NCI-H226 (cell line): ENCODE measurements around the gene SMAD3.

Experiments
- DNase-seq: peaks from one replicate; pipeline ENCODE4 v3.0.0-alpha.2; 2015

SMAD3 gene

DNA sequence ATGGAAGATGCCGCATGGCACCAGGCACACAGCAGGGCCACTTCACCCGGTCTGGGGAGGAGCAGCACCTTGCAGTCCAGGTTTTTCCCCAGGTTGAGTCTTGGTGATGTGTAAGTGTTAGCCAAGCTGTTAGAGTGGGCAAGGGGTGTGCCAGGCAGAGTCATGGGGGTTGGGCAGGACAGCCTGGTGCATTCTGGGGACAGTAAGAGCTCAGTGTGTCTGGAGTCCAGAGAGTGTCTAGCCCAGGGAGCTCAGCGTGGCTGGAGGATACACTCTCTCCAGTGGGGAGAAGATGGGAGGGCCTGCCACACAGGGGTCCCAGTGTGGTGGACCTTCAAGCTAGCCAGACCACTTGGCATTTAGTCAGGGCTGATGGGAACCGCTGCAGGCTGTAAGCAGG, 101.7 kb downstream of the SMAD3 start:
- no peak for DNase-seq

DNA sequence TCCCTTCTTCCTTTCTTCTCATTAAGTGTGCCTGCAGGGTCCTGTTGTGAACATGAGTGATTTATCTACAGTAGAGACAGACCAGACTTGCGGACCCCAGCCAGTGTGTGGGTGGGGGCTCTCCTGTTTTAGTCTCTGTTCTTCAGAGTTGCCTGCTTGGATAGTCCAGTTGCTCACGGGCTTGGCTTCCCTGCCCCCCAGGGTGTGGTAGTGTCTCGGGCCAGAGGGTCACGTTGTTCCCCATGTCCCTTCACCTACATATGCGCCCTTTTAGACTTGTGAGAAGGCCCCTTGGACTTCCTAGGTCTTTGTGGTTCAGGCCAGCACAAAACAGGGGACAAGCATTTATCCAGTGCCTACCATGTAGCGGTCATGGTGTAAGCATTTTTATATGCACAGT, 103.3 kb downstream of the SMAD3 start:
- no peak for DNase-seq

DNA sequence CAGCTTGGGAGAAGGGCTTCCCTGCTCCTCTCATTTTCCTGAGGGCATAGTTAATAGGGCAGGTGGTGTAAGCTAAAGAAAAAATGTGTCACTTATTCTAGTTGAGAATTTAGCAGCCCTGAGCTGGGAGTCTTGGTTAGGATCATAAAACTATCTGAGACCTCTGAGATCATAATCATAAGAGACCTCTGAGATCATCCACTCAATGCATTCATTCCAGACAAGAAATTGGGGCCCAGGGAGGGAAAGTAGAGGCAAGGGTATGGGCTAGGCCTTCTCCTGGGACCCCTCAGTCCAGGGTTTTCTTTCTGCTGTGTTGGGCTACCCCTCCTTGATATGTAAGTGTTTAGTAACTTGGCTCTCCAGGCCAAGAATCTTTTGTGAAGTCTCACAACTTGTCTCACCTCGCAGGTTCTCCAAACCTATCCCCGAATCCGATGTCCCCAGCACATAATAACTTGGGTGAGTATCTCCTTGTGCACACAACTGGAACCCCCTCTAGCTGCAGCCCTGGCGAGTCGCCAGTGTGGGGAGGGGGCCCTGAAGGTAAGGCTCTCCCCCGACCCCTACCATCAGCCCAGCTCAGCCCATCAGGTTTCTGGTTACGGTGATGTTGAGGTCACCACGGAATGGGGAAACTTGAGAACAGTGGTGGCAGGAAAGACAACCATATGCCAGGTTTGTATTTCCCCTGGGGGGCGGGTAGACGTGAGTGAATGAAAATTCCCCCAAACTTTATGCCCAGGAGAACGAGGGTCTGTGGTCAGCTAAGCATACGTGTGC, 104.9 kb downstream of the SMAD3 start:
- no peak for DNase-seq

DNA sequence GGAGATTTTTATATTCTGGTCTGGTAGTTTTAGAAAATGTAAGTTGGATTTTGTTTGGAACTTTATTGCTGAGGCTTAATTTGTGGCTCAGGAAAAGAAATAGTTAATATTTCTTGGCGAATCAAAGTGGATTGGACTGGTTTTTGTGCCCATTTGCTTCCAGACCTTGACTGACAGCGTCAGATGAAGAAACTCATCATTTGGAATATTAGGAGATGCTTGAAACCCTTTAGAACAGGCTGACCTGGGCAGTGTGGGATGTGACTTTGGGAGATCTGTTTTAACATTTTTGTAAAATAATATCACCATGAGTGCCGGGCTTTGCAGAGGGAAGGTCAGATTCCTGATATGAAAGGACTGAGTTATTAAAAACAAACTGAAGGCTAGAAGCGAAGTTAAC, 106.1 kb downstream of the SMAD3 start:
- DNase-seq = no peak

DNA sequence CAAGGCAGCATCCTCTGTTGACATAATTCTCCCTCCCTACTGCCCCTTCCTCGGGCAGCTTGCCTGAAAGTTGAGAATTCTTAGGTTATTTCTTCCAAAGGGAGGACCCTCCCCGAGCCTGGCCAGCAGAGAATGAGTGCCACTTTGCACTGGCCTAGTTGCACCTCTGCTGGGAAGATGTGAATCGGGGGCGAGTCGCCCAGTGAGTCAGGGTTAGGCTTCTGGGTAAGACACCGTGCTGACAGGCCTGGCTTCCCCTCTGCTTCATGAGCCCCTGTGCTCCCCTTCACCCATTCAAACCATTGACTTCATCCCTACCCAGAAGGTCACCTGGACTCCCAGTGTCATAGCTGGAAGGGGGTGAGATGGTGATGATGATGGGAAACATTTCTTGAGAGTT, 106.8 kb downstream of the SMAD3 start:
- peak; percentile 46 for DNase-seq

DNA sequence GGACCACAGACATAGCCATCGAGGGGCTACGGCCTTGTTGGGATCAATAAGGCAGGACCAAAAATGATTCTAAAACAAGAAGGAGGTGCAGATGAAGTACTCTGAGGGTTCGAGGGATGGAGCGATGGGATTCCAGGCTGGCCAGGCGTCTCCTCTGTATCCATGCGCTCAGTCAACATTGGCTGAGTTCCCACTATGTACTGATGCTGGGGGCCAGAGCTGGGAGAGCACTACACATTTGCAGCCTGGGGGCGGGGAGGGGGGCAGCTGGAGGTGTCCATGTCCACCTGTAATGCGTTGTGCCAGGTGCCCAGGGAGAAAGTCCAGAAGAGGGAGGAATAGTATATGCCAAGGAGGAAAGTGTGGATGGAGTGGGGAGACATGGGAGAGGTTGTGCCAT, 107.6 kb downstream of the SMAD3 start:
- no peak for DNase-seq

DNA sequence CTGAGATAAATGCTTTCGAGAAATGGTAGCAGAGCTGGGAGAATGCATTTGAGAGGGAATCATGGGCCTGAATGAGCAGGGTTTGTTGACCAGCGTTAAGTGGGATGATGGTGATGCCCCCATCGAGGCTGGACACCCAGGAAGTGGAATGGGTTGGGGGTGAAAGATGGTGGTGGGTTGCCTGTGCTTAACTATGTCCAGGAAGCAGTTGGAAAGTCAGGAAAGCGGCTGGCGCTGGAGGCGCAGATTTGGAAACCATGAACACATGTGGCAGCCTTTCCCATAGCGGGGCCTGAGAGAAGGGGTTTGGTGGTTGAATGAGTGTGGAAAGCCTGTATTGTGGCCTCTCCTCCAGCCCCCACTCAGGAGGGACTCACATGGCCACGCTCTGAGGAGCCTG, 108.4 kb downstream of the SMAD3 start:
- DNase-seq = no peak

DNA sequence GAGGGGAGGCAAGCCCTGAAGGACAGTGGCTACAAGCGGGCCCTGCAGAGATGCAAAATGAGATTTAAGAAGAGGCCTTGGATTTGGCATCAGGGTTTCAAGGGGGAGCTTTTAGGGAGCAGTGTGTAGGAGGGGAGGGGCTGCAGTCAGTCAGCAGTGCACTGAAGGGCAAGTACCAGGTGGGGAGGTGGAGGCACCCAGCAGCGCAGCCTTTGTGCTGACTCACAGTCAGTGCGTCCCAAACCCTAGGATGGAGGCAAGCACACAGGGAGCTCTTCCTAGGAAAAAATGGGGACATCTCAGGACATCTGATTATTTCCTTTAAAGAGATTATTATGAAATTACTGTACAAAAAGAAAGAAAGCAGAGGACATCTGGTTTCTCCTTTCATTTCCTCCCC, 109.0 kb downstream of the SMAD3 start:
- no peak for DNase-seq

DNA sequence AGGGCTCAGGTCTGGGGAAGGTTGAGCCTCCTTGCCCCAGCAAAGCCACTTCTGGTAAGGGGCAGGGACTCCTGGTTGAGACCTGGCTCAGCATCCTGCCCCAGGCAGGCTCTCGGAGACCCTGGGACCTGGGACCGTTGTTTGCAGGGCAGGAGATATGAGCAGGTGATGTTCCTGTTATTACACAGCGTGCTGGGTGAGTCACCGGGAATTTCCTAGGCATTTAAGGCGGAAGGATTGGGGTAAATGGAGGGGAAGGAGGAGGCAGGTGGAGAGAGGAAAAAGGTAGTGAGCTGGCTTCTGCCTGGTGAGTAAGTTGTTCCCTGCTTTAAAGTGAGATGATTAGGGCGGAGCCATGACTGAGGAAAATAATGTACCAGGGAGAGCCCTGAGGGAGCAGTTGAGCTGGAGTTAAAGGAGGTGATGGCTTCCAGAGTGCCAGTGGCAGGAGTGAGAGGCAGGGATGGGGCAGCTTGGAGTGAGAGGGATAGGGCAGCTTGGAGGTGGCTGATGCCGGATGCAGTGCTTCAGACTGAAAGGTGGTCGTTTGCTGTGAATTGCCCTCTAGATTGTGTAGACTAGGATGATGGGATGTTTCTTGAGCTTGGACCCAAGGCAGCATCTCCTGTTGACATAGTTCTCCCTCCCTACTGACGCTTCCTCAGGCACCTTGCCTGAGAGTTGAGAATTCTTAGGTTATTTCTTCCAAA, 109.6 kb downstream of the SMAD3 start:
- DNase-seq = peak; percentile 98

DNA sequence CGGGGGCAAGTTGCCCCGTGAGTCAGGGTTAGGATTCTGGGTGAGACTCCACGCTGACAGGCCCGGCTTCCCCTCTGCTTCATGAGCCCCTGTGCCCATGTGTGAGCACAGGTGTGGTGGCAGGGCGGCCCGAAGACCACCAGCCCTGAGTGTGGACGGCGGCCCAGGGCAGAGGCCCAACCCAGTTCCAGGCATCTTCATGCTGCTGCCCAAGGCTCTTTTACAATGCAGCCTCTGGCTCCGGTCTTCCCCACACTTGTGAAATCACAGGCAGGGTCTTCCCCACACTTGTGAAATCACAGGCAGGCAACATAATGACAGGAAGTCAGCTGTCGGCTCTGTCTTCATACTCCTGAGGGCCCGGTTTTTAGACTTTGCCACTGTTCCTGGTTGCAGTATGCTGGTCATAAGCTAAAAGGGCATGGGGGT, 110.3 kb downstream of the SMAD3 start:
- DNase-seq = peak; percentile 63

DNA sequence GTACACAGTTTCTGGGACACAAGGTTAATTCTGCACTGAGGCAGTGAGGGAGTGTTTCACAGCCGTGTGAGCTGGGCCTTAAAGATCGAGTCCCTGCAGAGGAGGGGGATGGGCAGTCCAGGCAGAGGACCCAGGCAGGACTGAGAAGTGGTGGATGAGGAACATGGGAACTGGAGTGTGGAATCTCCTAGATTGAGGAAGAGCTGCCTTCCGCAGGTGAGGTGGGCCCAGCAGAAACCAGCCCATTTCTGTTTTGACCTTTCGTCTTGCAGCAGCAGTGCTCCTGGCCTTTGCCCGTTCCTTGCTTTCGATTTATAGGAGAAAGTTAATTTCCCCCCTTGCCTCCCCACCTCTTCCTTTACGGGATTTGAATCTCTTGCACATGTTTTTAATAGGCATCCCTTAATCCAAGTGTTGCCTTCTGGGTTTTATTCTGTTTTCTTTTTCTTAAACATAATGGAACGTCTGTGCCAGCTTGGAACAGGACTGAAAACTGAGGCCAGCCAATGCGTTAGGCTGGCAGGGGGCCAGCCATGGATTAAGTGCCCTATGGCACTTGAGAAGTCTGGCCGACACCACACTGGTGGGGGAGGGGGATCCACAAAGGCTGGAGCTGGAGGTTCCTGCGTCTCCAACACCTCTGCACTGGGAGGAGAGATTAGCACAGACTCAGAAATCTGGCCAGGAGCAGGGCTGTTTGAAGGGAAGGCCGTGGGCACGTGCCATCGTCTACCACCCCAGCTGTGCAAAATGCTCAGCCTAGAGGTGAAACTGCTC, 111.0 kb downstream of the SMAD3 start:
- DNase-seq = no peak

DNA sequence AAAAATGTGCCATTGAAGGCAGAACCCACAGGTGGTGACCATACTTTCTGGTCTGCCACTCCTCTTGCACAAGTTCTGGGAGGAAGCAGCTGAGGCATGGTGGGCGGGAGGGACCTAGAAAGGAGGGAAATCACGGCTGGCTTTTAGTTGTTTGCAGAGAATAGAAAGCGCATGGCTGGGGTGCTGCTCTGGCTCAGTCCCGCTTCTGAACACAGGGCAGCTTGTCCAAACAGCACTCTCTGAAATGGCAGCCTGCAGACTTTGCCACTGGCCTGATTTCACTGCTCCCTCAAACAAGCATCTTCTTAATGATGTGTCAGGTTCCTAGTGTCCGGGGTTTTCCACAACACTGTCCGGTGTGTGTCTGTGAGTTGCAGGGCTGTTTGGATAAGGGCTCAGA, 112.3 kb downstream of the SMAD3 start:
- no peak for DNase-seq

DNA sequence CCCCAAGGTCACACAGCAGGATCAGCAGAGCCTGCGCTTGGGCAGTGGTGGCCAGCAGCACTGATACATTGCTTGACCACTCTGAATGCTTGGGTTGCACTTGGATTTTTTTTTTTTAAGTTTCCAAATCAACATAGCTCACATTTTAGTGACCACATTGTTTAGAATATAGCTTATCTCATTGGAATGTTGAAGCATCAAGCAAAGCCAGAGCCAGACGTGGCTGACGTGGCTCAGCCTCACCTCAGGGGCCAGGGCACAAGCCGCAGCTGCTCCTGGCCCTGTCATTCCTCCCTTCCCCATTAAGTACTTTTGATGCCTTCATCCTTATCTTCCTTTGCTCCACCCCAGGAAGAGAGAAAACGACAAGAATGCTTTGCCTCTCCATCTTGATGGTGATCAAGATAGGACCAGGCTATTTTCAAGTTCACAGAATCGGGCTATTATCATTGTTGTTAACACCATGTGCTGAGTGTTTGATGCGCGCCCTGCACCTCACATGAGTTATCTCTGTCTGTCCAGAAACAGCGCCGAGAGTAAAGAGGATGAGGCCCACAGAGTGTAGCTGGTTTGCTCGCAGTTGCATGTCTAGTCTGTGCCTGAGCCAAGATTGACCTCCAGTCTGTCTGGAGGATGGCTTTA, 113.3 kb downstream of the SMAD3 start:
- DNase-seq = peak; percentile 99

DNA sequence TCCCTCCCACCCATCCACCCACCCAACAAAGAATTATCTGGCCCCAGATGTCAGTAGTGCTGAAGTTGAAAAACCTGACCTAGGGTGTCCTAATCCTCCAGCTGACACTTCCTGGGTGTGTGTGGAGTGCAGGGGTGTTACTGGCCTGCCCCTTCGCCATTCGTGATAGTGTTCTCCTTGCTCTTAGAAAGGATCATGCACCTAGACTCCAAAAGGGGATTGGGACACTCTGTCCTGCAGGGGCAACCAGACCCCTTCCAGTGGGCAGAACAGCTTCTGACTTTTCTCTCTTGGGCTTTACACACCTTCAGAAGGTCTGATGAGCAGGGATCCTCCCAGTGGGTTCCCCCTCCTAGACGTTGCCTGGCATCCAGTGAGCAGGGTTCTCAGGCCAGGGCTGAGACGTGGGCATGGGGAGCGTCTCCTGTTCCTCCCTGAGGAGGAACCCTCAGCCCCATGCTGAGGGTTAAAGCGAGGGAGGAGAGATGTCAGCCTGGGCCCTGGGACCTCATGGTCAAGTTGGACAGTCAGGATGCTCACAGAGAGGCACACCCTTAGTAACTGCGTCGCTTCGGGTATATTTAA, 114.1 kb downstream of the SMAD3 start:
- no peak for DNase-seq

DNA sequence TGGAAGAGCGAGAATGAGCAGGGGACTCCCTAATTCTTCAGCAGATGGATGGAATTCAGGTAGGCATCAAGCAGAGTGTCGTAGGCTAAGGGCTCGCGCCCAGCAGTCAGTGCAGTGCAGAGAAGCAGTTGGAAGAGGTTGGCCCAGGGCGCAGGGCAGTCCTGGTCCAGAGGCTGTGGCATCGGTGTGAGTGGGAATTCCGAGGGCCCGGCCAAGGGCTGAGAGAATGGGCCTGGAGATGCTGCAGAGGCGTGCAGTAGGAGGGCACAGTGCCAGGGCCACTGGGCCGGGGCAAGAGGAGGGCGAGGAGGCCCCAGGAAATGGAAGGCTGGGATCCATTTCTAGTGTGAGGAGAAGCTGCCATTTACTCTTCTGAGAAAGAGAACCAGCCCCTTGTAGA, 114.6 kb downstream of the SMAD3 start:
- no peak for DNase-seq

DNA sequence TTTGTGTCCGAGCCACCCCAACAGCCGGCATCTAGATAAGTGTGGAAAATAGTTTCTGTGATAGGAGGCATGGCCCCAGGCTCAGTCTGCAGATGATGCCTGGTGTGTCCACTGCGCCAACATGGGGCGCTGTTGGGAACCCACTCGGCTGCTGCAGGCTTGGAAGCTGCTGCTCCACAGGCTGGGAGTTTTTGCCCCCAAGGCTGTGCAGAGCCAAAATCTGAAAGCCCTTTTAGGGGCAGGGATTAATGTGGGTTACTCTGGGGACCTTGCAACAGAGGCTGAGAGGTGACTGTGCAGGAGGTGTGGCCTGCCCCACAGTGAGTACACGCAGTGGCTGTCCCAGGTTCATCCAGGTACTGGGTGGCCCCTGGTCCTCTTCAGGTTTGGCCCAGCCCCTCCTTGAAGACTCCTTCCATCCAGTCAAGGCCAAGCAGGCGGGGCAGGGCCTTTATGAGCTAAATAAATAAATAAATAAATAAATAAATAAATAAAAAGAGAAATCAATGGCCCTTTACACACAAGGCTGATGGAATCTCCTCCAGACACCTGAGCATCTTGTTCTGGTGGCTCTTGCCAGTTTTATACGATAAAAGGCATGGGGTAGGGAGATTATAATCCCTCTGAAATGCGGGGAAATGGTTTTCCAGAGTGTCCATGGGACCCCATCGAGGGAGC, 115.3 kb downstream of the SMAD3 start:
- DNase-seq = no peak

DNA sequence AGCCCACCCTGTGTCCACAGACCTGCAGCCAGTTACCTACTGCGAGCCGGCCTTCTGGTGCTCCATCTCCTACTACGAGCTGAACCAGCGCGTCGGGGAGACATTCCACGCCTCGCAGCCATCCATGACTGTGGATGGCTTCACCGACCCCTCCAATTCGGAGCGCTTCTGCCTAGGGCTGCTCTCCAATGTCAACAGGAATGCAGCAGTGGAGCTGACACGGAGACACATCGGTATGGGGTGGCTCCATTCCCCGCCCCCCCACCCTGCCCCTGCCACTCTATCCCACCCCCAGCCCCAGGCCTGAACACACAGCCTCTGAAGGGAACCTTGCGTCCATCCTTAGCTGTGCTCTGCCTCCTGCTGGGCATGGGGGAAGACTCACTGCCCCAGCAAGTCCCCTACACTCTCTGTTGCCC, 115.8 kb downstream of the SMAD3 start:
- DNase-seq = no peak

DNA sequence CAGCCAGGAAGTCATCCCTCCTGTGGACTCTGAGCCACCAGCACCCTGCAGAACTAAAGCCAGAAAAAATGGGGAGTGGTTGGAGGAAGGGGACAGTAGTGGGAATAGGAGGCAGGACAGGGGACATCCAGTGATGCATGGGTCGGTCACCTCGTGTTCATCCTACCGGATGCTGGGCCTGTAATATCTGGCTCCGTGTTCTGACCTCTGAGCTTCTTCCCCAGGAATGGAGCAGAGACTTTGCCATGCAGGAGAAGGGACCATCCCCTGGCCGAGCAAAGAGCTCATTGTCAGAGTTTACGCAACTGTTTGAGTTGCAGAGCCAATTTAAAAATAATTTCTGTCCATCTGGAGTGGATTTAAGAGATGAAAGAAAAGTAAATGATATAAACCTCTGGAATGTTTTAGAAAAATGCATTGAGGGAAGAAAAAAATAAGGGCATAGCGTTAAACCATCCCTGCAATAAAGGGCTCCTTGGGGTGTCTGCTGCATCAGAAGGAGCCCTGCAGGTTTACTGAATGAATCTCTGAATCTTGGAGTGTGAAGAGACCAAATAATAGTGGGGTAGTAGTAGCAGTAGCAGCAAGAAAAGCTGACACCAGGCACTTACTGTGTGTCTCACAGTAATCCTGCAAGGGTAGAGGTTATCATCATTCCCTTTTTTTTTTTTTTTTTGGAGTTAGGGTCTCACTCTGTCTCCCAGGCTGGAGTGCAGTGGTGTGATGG, 118.2 kb downstream of the SMAD3 start:
- no peak for DNase-seq

DNA sequence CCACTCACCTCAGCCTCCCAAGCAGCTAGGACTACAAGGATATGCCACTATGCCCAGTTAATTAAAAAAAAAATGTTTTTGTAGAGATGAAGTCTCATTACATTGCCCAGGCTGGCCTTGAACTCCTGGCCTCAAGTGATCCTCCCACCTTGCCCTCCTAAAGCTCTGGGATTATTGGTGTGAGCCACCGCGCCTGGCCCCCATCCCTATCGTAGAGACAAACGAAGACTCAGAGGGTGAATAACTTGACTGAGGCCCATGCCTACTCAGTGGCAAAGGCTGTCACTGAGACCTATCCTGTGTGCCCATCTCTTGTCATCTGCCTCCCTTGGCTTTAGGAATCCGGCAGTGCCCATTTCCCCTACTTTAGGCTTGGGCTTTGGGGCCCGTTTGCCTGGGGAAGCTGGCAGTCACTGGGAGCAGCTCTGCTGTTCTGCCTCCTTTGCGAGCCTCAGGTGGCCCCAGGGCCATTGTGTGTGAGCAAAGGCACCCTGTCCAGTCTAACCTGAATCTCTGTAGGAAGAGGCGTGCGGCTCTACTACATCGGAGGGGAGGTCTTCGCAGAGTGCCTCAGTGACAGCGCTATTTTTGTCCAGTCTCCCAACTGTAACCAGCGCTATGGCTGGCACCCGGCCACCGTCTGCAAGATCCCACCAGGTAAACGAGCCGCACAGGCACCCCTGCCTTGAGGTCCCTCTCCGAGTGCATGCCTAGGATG, 119.0 kb downstream of the SMAD3 start:
- DNase-seq = no peak

DNA sequence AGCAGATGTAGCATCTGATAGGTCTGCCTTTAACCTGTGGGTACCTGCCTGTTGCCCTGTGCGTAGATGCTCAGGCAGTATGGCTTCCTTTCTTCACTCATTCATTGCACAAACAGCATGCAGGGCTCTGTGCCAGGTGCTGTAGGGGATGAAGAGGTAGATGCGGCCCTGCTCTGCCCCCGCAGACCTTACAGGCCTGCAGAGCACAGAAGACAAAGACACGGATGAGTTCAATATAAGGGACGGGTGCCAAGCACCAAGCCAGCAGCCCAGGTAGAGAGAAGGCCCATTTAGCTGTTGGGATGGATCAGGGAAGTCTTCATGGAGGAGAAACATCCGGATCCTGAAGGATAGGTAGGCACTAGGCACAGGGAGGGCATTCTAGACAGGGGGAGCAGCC, 119.6 kb downstream of the SMAD3 start:
- DNase-seq = no peak
